RPMI7951 (cell line): Measurements from ENCODE around the gene HSD11B1L. TPM values are rescaled to one million over a fixed set of nuclear protein-coding genes. Genes with fewer than 3 reads are reported as not detected.

Experiments
- DNase-seq: peaks from one replicate; pipeline ENCODE4 v3.0.0-alpha.2; 2012; ENCODE audit warnings: low read depth
- total RNA-seq: library from RNA; depleted of rRNA; stranded (reverse); fragments of >200 nt; shearing (Covaris generic); gene quantifications from 2 replicates; pipeline ENCODE4 v1.2.3, GENCODE V29; 2014

HSD11B1L gene
- total RNA-seq, 1 experiment from 2014 or later = 9.5 TPM

GRCh38 chr19:5666921-5667610, 13.8 kb upstream of the HSD11B1L start:
- DNase-seq = no peak

- no peak for DNase-seq
Measured at GRCh38 chr19:5667751-5668271, 13.0 kb upstream of the HSD11B1L start.

GRCh38 chr19:5669212-5669611, 11.6 kb upstream of the HSD11B1L start:
- DNase-seq = no peak

- DNase-seq = no peak
Measured at GRCh38 chr19:5671600-5671999, 9.2 kb upstream of the HSD11B1L start.

- DNase-seq = no peak
Measured at GRCh38 chr19:5672708-5673459, 7.9 kb upstream of the HSD11B1L start.

- no peak for DNase-seq
Measured at GRCh38 chr19:5673752-5674151, 7.1 kb upstream of the HSD11B1L start.

- no peak for DNase-seq
Measured at GRCh38 chr19:5674714-5675113, 6.1 kb upstream of the HSD11B1L start.

- DNase-seq = no peak
Measured at GRCh38 chr19:5676105-5676771, 4.6 kb upstream of the HSD11B1L start.

- no peak for DNase-seq
Measured at GRCh38 chr19:5676772-5677105, 4.1 kb upstream of the HSD11B1L start.

- DNase-seq = no peak
Measured at GRCh38 chr19:5677136-5677535, 3.7 kb upstream of the HSD11B1L start.

- no peak for DNase-seq
Measured at GRCh38 chr19:5677580-5677979, 3.2 kb upstream of the HSD11B1L start.

- DNase-seq = no peak
Measured at GRCh38 chr19:5678071-5678718, 2.6 kb upstream of the HSD11B1L start.

- DNase-seq = no peak
Measured at GRCh38 chr19:5679289-5680083, 1.3 kb upstream of the HSD11B1L start.

GRCh38 chr19:5680084-5680436, 767 bp upstream of the HSD11B1L start:
- DNase-seq = no peak

GRCh38 chr19:5681391-5682106, 722 bp downstream of the HSD11B1L start:
- DNase-seq = no peak

- DNase-seq = no peak
Measured at GRCh38 chr19:5682107-5682482, 1.3 kb downstream of the HSD11B1L start.

GRCh38 chr19:5683177-5683886, 2.5 kb downstream of the HSD11B1L start:
- no peak for DNase-seq

- DNase-seq = no peak
Measured at GRCh38 chr19:5684694-5685430, 4.0 kb downstream of the HSD11B1L start.

GRCh38 chr19:5686326-5686646, 5.5 kb downstream of the HSD11B1L start:
- no peak for DNase-seq
